G401.6 (cell line): Measurements from ENCODE around the gene DGKE.

Source experiments
- FAIRE-seq: peaks from 2 replicates; lab custom pipeline; 2012; peaks lifted over from hg19 to GRCh38; lab: Jason Lieb, UNC

Gene DGKE

GRCh38 chr17:56917559-56918296 lies 83.8 kb downstream of the DGKE start:
- peak; percentile 33 for FAIRE-seq

GRCh38 chr17:56918916-56919315 lies 85.0 kb downstream of the DGKE start:
- no peak for FAIRE-seq
